Measurements from ENCODE around the gene GGCX. TPM values are rescaled to one million over a fixed set of nuclear protein-coding genes. Genes with fewer than 3 reads are reported as not detected.
"Not testable (repeated sequence)": the region's sequence is repeated elsewhere in the genome, so short reads cannot be mapped to it uniquely, and the experiment has no call there.

The GGCX gene
- polyA plus RNA-seq, 3 donors, result 24.0 to 34.4 (median 32.0) TPM

DNA sequence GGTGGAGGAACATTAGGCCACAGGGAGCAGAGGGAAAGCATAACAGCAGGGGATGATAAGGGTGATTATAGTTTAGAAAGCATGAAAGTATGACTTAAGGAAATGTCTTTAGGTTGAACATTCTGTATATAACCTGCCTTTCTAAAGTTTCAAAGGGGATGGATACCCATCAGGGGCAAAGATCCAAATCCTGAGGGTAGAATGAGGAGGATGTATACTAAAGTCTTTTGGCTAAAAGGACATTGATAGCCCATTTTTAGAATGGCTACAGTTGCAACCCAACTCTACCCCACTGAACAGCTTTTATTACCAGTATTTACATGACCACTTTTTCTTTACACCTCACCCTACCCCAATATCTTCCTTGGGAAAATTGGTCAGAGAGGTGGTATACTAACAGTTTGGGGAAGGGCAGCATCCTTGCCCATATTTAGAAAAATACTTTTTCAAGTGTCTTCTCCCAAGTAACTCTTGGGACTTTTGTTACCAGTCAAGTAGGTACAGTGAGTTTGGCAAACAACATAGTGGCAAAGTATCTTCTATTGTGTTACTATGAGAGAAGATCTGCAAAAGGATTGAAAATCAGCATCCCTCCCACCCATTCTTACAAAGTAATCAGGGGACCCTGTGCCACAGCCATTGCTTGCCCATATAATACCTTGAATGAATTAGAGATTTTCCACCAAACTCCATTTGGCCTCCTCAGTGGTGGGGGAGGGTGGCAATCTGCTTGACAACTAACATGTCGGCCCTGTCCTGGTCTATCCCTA is 14.0 kb downstream of the GGCX start:
- intact Hi-C loops (cut with micrococcal nuclease), result no loop called here
- H3K27me3 ChIP-seq (ENCODE audit: control insufficient read depth in 2 of 2, insufficient read depth in 2 of 2, low read length in 2 of 2), result no peaks in the 10 kb centered on the region
- TF ChIP-seq, protein P1, sequence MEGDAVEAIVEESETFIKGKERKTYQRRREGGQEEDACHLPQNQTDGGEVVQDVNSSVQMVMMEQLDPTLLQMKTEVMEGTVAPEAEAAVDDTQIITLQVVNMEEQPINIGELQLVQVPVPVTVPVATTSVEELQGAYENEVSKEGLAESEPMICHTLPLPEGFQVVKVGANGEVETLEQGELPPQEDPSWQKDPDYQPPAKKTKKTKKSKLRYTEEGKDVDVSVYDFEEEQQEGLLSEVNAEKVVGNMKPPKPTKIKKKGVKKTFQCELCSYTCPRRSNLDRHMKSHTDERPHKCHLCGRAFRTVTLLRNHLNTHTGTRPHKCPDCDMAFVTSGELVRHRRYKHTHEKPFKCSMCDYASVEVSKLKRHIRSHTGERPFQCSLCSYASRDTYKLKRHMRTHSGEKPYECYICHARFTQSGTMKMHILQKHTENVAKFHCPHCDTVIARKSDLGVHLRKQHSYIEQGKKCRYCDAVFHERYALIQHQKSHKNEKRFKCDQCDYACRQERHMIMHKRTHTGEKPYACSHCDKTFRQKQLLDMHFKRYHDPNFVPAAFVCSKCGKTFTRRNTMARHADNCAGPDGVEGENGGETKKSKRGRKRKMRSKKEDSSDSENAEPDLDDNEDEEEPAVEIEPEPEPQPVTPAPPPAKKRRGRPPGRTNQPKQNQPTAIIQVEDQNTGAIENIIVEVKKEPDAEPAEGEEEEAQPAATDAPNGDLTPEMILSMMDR (IDR thresholded peaks at IDR 0.05), result no peak
- peaks cover 48% of the 10 kb centered on the region for H4K20me1 ChIP-seq (ENCODE audit: insufficient read depth, low read length)
- DNase-seq, result no peak
- Mint-ChIP-seq H3K4me3 (no peak overlapping the region), H3K27me3 (ENCODE audit: low read depth in 3 of 3) (peaks cover 0 to 2% (median 0%) of the 10 kb centered on the region in 3 donors), H3K27ac (peak overlapping the region in 5 of 7 donors; percentile 4 to 66 (median 40)), H3K9me3 (no peaks in the 10 kb centered on the region), H3K4me1 (peaks cover 31% of the 10 kb centered on the region), H3K36me3 (peaks cover 56 to 81% of the 10 kb centered on the region in 2 donors)
- H2AFZ ChIP-seq (ENCODE audit: insufficient read depth, low read depth, low read length, poor library complexity, severe bottlenecking), result no peak overlapping the region
- H3K36me3 ChIP-seq (replicated peaks in 1 of 2; ENCODE audit: control insufficient read depth in 1 of 2, insufficient read depth in 2 of 2, low read length in 2 of 2), result peaks cover 46 to 84% of the 10 kb centered on the region in 2 donors
- no peak overlapping the region for H3K9ac ChIP-seq (ENCODE audit: insufficient read depth, low read length, poor library complexity, severe bottlenecking)
- peaks cover 19 to 27% of the 10 kb centered on the region in 2 donors for H3K4me1 ChIP-seq (ENCODE audit: control insufficient read depth in 1 of 2, insufficient read depth in 2 of 2, low read length in 2 of 2)
- peaks cover 13% of the 10 kb centered on the region for H3K79me2 ChIP-seq (ENCODE audit: insufficient read depth, low read length)
- H3K27ac ChIP-seq (ENCODE audit: low read depth in 1 of 2, low read length in 2 of 2), result no peak overlapping the region
- no peaks in the 10 kb centered on the region for H3K9me3 ChIP-seq (replicated peaks in 1 of 2; ENCODE audit: control insufficient read depth in 1 of 2, insufficient read depth in 1 of 2, low read length in 2 of 2)
- no peak overlapping the region for H3K4me3 ChIP-seq (replicated peaks in 1 of 3; ENCODE audit: low read depth in 2 of 3, low read length in 3 of 3)
- no peak overlapping the region for H3K4me2 ChIP-seq (replicated peaks; ENCODE audit: extremely low read depth, low read length, poor library complexity, severe bottlenecking)
- WGBS (ENCODE audit: insufficient coverage), result no CpG with 5 or more reads among the region's 1 CpG

DNA sequence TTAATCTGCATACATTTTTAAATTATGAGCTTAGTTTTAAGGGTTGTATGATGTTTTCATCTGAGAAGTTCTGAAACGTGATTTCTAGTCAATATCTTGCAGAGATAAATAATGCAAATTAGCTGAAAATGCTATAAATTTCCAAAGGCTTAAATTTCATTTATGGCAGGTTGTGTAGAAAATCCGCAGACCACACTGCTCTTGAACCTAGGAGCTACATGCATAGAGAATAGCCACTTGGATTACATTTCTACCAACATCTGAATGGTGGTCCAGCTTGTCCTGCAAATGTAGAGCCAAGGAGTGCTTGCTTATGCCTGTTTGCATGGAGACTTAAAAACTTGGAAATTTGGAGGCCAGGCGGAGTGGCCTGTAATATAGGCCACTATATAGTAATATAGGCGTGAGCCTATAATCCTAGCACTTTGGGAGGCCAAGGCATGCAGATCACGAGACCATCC is 15.5 kb downstream of the GGCX start:
- Histone ChIP-seq H3K9ac (ENCODE audit: insufficient read depth, low read length, poor library complexity, severe bottlenecking) (no peak overlapping the region), H3K79me2 (ENCODE audit: insufficient read depth, low read length) (peaks cover 28% of the 10 kb centered on the region), H3K4me1 (ENCODE audit: control insufficient read depth in 1 of 2, insufficient read depth in 2 of 2, low read length in 2 of 2) (peaks cover 16 to 30% of the 10 kb centered on the region in 2 donors), H3K36me3 (replicated peaks in 1 of 2; ENCODE audit: control insufficient read depth in 1 of 2, insufficient read depth in 2 of 2, low read length in 2 of 2) (peaks cover 57 to 84% of the 10 kb centered on the region in 2 donors), H3K27me3 (ENCODE audit: control insufficient read depth in 2 of 2, insufficient read depth in 2 of 2, low read length in 2 of 2) (no peaks in the 10 kb centered on the region), H2AFZ (ENCODE audit: insufficient read depth, low read depth, low read length, poor library complexity, severe bottlenecking) (no peak overlapping the region), H3K27ac (ENCODE audit: low read depth in 1 of 2, low read length in 2 of 2) (no peak overlapping the region), H4K20me1 (ENCODE audit: insufficient read depth, low read length) (peaks cover 63% of the 10 kb centered on the region), H3K4me2 (replicated peaks; ENCODE audit: extremely low read depth, low read length, poor library complexity, severe bottlenecking) (no peak overlapping the region), H3K4me3 (replicated peaks in 1 of 3; ENCODE audit: low read depth in 2 of 3, low read length in 3 of 3) (no peak overlapping the region), H3K9me3 (replicated peaks in 1 of 2; ENCODE audit: control insufficient read depth in 1 of 2, insufficient read depth in 1 of 2, low read length in 2 of 2) (no peaks in the 10 kb centered on the region)
- Mint-ChIP-seq H3K36me3 (peaks cover 57 to 81% of the 10 kb centered on the region in 2 donors), H3K4me1 (peaks cover 29% of the 10 kb centered on the region), H3K9me3 (no peaks in the 10 kb centered on the region), H3K27me3 (ENCODE audit: low read depth in 3 of 3) (peaks cover 0 to 2% (median 0%) of the 10 kb centered on the region in 3 donors), H3K27ac (no peak overlapping the region), H3K4me3 (no peak overlapping the region)
- no peak for DNase-seq
- intact Hi-C loops (cut with micrococcal nuclease), result no loop called here
- TF ChIP-seq, protein P1 (IDR thresholded peaks at IDR 0.05), result no peak
- WGBS (ENCODE audit: insufficient coverage), result 93% methylated on average over 3 of the region's 5 CpGs

DNA sequence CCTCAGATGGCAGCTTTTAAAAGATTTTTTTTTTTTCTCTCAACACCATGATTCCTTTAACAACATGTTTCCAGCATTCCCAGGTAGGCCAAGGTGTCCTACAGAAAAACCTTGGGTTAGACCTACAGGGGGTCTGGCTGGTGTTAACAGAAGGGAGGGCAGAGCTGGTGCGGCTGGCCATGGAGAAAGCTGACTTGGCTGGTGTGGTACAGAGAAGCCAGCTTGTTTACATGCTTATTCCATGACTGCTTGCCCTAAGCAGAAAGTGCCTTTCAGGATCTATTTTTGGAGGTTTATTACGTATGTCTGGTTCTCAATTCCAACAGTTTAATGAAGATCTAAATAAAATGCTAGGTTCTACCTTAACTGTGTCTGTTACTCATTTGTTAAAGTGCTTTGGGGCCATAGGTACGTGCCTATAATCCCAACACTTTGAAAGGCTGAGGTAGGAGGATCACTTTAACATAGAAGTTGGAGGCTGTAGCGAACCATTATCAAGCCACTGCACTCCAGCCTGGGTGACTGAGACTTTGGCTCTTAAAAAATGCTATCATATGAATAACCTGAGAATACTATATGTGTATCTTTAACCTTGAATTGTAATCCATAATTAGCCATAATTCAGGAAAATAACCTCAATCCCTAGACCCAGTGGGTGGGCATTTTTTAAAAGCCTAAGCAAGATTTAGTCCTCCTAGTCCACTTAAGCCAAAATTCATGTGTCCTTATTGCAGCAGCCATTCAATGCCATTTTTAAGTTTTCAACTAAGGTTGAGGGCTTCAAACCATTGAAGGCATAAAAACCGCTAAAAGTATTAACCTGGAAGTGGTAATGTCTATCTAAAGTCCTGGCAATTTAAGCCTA is 16.1 kb downstream of the GGCX start:
- H3K4me2 ChIP-seq (replicated peaks; ENCODE audit: extremely low read depth, low read length, poor library complexity, severe bottlenecking), result not testable (repeated sequence)
- Mint-ChIP-seq H3K4me1 (peaks cover 28% of the 10 kb centered on the region), H3K27ac (peak overlapping the region in 1 of 7 donors; percentile 10)

More for the DNA sequence above, 16.1 kb downstream of the GGCX start:
- intact Hi-C loops (cut with micrococcal nuclease); H3K27ac ChIP-seq (ENCODE audit: low read depth in 1 of 2, low read length in 2 of 2); H3K4me3 Mint-ChIP-seq; H3K9ac ChIP-seq (ENCODE audit: insufficient read depth, low read length, poor library complexity, severe bottlenecking); H3K4me3 ChIP-seq (replicated peaks in 1 of 3; ENCODE audit: low read depth in 2 of 3, low read length in 3 of 3); H2AFZ ChIP-seq (ENCODE audit: insufficient read depth, low read depth, low read length, poor library complexity, severe bottlenecking); H3K9me3 ChIP-seq (replicated peaks in 1 of 2; ENCODE audit: control insufficient read depth in 1 of 2, insufficient read depth in 1 of 2, low read length in 2 of 2); H3K27me3 ChIP-seq (ENCODE audit: control insufficient read depth in 2 of 2, insufficient read depth in 2 of 2, low read length in 2 of 2); H3K27me3 Mint-ChIP-seq (ENCODE audit: low read depth in 3 of 3); DNase-seq; H3K9me3 Mint-ChIP-seq: not testable (repeated sequence)
- H3K36me3 Mint-ChIP-seq, result peaks cover 60 to 79% of the 10 kb centered on the region in 2 donors
- Histone ChIP-seq H3K36me3 (replicated peaks in 1 of 2; ENCODE audit: control insufficient read depth in 1 of 2, insufficient read depth in 2 of 2, low read length in 2 of 2) (peaks cover 55 to 88% of the 10 kb centered on the region in 2 donors), H3K4me1 (ENCODE audit: control insufficient read depth in 1 of 2, insufficient read depth in 2 of 2, low read length in 2 of 2) (peaks cover 16 to 30% of the 10 kb centered on the region in 2 donors), H3K79me2 (ENCODE audit: insufficient read depth, low read length) (peaks cover 35% of the 10 kb centered on the region), H4K20me1 (ENCODE audit: insufficient read depth, low read length) (peaks cover 69% of the 10 kb centered on the region)
- WGBS (ENCODE audit: insufficient coverage), result no CpG with 5 or more reads among the region's 5 CpGs

Data from CD14-positive monocyte (primary cell).